Lower leg skin (tissue), 3 donors: ENCODE measurements around the gene BBS9.

Experiments used
- POLR2A ChIP-seq, 2 donors: fragments of 450-650 bp; IDR thresholded peaks; one replicate each; pipeline ENCODE4 v1.6.1; 2016 to 2017; ENCODE audit warnings: antibody characterized with exemption in 2 of 2, mild to moderate bottlenecking in 1 of 2, moderate library complexity in 1 of 2
- TF ChIP-seq, protein P1 (sequence below), 3 donors: fragments of 450-650 bp; IDR thresholded peaks; one replicate each; pipeline ENCODE4 v1.5.1; 2016; ENCODE audit warnings: antibody characterized with exemption in 3 of 3, mild to moderate bottlenecking in 3 of 3, moderate library complexity in 2 of 3

DNA sequence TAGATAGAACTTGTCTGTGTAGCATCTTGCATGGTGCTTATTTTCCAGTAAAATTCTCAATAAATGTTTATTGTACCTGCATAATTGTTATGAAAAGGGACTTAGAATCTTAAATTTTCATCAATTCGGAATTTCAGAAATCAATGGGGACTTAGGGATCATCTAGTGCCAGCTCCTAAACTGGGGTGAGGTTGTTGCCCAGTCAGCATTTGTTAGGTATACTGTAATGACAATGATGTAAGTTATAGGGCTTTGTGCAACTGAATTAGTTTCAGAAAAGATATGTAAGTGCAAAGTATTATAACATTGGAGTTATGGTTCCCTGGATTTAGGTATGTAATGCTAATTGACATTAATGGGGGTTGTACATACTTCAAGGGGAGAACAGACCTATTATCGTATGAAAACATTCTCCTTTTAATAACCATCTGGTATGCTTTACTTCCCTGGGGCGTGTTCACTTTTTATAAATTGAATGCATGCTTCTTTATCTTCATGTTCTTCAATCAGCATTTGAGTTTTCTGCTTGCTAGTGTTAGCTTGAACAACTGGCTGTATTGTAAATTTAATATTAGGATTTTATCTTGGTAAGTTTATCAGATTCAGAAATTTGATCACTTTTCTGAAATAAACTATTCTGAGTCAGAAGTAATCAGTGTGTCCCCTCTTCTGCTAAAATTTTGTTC, 270.3 kb downstream of the BBS9 start:
- TF ChIP-seq, protein P1, sequence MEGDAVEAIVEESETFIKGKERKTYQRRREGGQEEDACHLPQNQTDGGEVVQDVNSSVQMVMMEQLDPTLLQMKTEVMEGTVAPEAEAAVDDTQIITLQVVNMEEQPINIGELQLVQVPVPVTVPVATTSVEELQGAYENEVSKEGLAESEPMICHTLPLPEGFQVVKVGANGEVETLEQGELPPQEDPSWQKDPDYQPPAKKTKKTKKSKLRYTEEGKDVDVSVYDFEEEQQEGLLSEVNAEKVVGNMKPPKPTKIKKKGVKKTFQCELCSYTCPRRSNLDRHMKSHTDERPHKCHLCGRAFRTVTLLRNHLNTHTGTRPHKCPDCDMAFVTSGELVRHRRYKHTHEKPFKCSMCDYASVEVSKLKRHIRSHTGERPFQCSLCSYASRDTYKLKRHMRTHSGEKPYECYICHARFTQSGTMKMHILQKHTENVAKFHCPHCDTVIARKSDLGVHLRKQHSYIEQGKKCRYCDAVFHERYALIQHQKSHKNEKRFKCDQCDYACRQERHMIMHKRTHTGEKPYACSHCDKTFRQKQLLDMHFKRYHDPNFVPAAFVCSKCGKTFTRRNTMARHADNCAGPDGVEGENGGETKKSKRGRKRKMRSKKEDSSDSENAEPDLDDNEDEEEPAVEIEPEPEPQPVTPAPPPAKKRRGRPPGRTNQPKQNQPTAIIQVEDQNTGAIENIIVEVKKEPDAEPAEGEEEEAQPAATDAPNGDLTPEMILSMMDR (IDR thresholded peaks at IDR 0.05), result no peak
- no peak for TF ChIP-seq POLR2A (IDR thresholded peaks at IDR 0.05)
